ENCODE measurements around the gene COL4A5.
A peak's percentile ranks its signal among the peaks of the same experiment; 100 is the strongest.

Gene COL4A5

DNA sequence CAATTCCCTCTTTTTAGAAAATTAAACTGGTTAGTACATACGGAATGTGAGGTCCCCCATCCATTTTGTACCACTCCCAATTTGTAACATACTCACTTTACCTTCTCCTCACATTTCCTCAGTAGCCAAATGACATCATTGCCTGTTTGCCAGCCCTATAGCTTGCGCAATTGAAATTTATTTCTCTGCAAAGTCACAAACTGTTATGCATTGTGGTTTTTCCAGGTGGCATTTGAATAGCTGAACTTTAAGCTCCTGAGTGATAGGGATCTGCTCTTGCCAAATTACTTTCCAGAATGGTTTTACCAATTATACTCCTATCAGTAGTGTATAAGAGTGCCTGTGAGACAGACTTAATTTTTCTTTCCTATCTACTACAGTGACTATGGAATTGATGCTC is 7.7 kb downstream of the COL4A5 start:
- ChIA-PET CTCF (interaction anchor here (0.6 kb wide), 3 partner anchors 17 to 273 kb away, joined by 3 to 5 read pairs (median 3); no protein-coding TSS in a partner anchor), POLR2A (interaction anchor here (1.6 kb wide), 1 partner anchor 8 kb away, joined by 3 read pairs; the partner anchor contains the start of gene COL4A5)
- peaks cover 4% of the 10 kb centered on the region for H3K4me1 ChIP-seq (ENCODE audit: control insufficient read depth, insufficient read depth, low read length)
- no peak overlapping the region for H3K27ac ChIP-seq (ENCODE audit: extremely low read depth, low read depth, low read length)
- no peaks in the 10 kb centered on the region for H3K36me3 ChIP-seq (ENCODE audit: control insufficient read depth in 2 of 2, insufficient read depth in 1 of 2, low read length in 2 of 2)
- peaks cover 2% of the 10 kb centered on the region; the same call in 1 of the 2 replicates for H3K9me3 ChIP-seq (ENCODE audit: control insufficient read depth, insufficient read depth, low read depth, low read length)
- no peak overlapping the region for H3K4me3 ChIP-seq (ENCODE audit: low read depth, low read length)
- TF ChIP-seq ZNF433 (tag by site-specific recombination; IDR thresholded peaks at IDR 0.05; ENCODE audit: low read depth) = no peak
- 0 out of 2 replicates have a peak, but pooled peaks have one; percentile 34 for TF ChIP-seq KLF16 (tag by site-specific recombination; IDR thresholded peaks at IDR 0.05)
- TF ChIP-seq BCL11A (tag by site-specific recombination; IDR thresholded peaks at IDR 0.05; ENCODE audit: low read depth) = no peak
- peak; percentile 81 for TF ChIP-seq ATF2 (tag by site-specific recombination; IDR thresholded peaks at IDR 0.05; ENCODE audit: low read depth)
- no peak for TF ChIP-seq ZNF76 (tag by site-specific recombination; IDR thresholded peaks at IDR 0.05; ENCODE audit: borderline replicate concordance, low read depth)
- TF ChIP-seq, protein P1, sequence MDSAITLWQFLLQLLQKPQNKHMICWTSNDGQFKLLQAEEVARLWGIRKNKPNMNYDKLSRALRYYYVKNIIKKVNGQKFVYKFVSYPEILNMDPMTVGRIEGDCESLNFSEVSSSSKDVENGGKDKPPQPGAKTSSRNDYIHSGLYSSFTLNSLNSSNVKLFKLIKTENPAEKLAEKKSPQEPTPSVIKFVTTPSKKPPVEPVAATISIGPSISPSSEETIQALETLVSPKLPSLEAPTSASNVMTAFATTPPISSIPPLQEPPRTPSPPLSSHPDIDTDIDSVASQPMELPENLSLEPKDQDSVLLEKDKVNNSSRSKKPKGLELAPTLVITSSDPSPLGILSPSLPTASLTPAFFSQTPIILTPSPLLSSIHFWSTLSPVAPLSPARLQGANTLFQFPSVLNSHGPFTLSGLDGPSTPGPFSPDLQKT (IDR thresholded peaks at IDR 0.05; ENCODE audit: borderline replicate concordance, low read depth, low read length) = no peak
- TF ChIP-seq IKZF3 (tag by site-specific recombination; IDR thresholded peaks at IDR 0.05) = peak; percentile 42
- no peak for TF ChIP-seq ZNF621 (tag by site-specific recombination; IDR thresholded peaks at IDR 0.05)
- TF ChIP-seq YY2 (tag by site-specific recombination; IDR thresholded peaks at IDR 0.05) = no peak
- TF ChIP-seq, protein P2, sequence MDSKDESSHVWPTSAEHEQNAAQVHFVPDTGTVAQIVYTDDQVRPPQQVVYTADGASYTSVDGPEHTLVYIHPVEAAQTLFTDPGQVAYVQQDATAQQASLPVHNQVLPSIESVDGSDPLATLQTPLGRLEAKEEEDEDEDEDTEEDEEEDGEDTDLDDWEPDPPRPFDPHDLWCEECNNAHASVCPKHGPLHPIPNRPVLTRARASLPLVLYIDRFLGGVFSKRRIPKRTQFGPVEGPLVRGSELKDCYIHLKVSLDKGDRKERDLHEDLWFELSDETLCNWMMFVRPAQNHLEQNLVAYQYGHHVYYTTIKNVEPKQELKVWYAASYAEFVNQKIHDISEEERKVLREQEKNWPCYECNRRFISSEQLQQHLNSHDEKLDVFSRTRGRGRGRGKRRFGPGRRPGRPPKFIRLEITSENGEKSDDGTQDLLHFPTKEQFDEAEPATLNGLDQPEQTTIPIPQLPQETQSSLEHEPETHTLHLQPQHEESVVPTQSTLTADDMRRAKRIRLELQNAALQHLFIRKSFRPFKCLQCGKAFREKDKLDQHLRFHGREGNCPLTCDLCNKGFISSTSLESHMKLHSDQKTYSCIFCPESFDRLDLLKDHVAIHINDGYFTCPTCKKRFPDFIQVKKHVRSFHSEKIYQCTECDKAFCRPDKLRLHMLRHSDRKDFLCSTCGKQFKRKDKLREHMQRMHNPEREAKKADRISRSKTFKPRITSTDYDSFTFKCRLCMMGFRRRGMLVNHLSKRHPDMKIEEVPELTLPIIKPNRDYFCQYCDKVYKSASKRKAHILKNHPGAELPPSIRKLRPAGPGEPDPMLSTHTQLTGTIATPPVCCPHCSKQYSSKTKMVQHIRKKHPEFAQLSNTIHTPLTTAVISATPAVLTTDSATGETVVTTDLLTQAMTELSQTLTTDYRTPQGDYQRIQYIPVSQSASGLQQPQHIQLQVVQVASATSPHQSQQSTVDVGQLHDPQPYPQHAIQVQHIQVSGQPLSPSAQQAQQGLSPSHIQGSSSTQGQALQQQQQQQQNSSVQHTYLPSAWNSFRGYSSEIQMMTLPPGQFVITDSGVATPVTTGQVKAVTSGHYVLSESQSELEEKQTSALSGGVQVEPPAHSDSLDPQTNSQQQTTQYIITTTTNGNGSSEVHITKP (tag by site-specific recombination; IDR thresholded peaks at IDR 0.05) = no peak; the same call in 1 of the 2 replicates
- TF ChIP-seq ZBTB17 (tag by site-specific recombination; IDR thresholded peaks at IDR 0.05) = peak; percentile 38; the same call in 1 of the 2 replicates
- TF ChIP-seq, protein P3, sequence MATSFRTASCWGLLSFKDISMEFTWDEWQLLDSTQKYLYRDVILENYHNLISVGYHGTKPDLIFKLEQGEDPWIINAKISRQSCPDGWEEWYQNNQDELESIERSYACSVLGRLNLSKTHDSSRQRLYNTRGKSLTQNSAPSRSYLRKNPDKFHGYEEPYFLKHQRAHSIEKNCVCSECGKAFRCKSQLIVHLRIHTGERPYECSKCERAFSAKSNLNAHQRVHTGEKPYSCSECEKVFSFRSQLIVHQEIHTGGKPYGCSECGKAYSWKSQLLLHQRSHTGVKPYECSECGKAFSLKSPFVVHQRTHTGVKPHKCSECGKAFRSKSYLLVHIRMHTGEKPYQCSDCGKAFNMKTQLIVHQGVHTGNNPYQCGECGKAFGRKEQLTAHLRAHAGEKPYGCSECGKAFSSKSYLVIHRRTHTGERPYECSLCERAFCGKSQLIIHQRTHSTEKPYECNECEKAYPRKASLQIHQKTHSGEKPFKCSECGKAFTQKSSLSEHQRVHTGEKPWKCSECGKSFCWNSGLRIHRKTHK (tag by site-specific recombination; IDR thresholded peaks at IDR 0.05) = no peak
- TF ChIP-seq, protein P4, sequence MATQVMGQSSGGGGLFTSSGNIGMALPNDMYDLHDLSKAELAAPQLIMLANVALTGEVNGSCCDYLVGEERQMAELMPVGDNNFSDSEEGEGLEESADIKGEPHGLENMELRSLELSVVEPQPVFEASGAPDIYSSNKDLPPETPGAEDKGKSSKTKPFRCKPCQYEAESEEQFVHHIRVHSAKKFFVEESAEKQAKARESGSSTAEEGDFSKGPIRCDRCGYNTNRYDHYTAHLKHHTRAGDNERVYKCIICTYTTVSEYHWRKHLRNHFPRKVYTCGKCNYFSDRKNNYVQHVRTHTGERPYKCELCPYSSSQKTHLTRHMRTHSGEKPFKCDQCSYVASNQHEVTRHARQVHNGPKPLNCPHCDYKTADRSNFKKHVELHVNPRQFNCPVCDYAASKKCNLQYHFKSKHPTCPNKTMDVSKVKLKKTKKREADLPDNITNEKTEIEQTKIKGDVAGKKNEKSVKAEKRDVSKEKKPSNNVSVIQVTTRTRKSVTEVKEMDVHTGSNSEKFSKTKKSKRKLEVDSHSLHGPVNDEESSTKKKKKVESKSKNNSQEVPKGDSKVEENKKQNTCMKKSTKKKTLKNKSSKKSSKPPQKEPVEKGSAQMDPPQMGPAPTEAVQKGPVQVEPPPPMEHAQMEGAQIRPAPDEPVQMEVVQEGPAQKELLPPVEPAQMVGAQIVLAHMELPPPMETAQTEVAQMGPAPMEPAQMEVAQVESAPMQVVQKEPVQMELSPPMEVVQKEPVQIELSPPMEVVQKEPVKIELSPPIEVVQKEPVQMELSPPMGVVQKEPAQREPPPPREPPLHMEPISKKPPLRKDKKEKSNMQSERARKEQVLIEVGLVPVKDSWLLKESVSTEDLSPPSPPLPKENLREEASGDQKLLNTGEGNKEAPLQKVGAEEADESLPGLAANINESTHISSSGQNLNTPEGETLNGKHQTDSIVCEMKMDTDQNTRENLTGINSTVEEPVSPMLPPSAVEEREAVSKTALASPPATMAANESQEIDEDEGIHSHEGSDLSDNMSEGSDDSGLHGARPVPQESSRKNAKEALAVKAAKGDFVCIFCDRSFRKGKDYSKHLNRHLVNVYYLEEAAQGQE (tag by site-specific recombination; IDR thresholded peaks at IDR 0.05) = no peak
- TF ChIP-seq ZNF777 (tag by site-specific recombination; IDR thresholded peaks at IDR 0.05; ENCODE audit: borderline replicate concordance) = no peak
- TF ChIP-seq ZNF138 (tag by site-specific recombination; IDR thresholded peaks at IDR 0.05; ENCODE audit: borderline replicate concordance) = no peak
- no peak for TF ChIP-seq ZNF23 (tag by site-specific recombination; IDR thresholded peaks at IDR 0.05; ENCODE audit: borderline replicate concordance)
- TF ChIP-seq ZNF112 (tag by site-specific recombination; IDR thresholded peaks at IDR 0.05) = no peak
- TF ChIP-seq ZNF48 (tag by site-specific recombination; IDR thresholded peaks at IDR 0.05) = no peak
- no peak for TF ChIP-seq ZNF704 (tag by site-specific recombination; IDR thresholded peaks at IDR 0.05)
- TF ChIP-seq ZBTB21 (tag by site-specific recombination; IDR thresholded peaks at IDR 0.05) = peak; percentile 72
- 0 out of 2 replicates have a peak, but pooled peaks have one; percentile 5 for TF ChIP-seq TRIM28 (IDR thresholded peaks at IDR 0.05; ENCODE audit: borderline replicate concordance, low read length)
- TF ChIP-seq ZNF16 (tag by site-specific recombination; IDR thresholded peaks at IDR 0.05; ENCODE audit: low read depth) = no peak
- no peak for TF ChIP-seq ZBTB20 (tag by site-specific recombination; IDR thresholded peaks at IDR 0.05)
- no peak for TF ChIP-seq HOXD13 (CRISPR knock-in tag; IDR thresholded peaks at IDR 0.05; ENCODE audit: borderline replicate concordance)
- peak; percentile 50; the same call in 1 of the 2 replicates for TF ChIP-seq ZNF660 (tag by site-specific recombination; IDR thresholded peaks at IDR 0.05)
- no peak for TF ChIP-seq ZNF169 (tag by site-specific recombination; IDR thresholded peaks at IDR 0.05)
- TF ChIP-seq ZNF2 (tag by site-specific recombination; IDR thresholded peaks at IDR 0.05) = no peak
